Mesodermal cell (in vitro differentiated cells): Measurements from ENCODE around the gene ZC3H12A.

Experiments
- H3K27ac ChIP-seq: 2 replicates; pipeline ENCODE4 v1.7.0; 2013; ENCODE audit warnings: mild to moderate bottlenecking, low read depth, low read length, moderate library complexity; ENCODE audit not compliant: severe bottlenecking
- H3K36me3 ChIP-seq: 2 replicates; pipeline ENCODE4 v1.7.1; 2013; ENCODE audit warnings: mild to moderate bottlenecking, low read length, moderate library complexity; ENCODE audit not compliant: control insufficient read depth, insufficient read depth
- H3K4me1 ChIP-seq: one replicate; pipeline ENCODE4 v1.7.1; 2013; ENCODE audit warnings: mild to moderate bottlenecking, low read length; ENCODE audit not compliant: insufficient read depth, control insufficient read depth, poor library complexity, severe bottlenecking
- H3K4me3 ChIP-seq: 2 replicates; pipeline ENCODE4 v1.7.0; 2013; ENCODE audit warnings: low read length, control low read depth, mild to moderate bottlenecking; ENCODE audit not compliant: insufficient read depth, poor library complexity, severe bottlenecking; ENCODE audit errors: extremely low read depth
- H3K9me3 ChIP-seq: 2 replicates; pipeline ENCODE4 v1.7.1; 2013; ENCODE audit warnings: mild to moderate bottlenecking, low read length, moderate library complexity; ENCODE audit not compliant: control insufficient read depth
- WGBS, 2 experiments: methylation state at CpG; one replicate each; pipeline ENCODE4 v1.1.5; 2013; ENCODE audit warnings: missing lambda C conversion rate in 2 of 2; ENCODE audit not compliant: insufficient coverage in 2 of 2; 5-methylcytosine and 5-hydroxymethylcytosine counted together

ZC3H12A gene

GRCh38 chr1:37438869-37439343, 35.5 kb upstream of the ZC3H12A start:
- Histone ChIP-seq H3K4me1 (no peaks in the 10 kb centered on the region), H3K27ac (no peak overlapping the region), H3K4me3 (no peak overlapping the region), H3K9me3 (no peaks in the 10 kb centered on the region), H3K36me3 (no peaks in the 10 kb centered on the region)
- WGBS, 2 experiments: 49 to 56% methylated on average over 2 to 4 of the region's 4 CpGs

GRCh38 chr1:37439349-37439995, 34.9 kb upstream of the ZC3H12A start:
- Histone ChIP-seq H3K9me3 (no peaks in the 10 kb centered on the region), H3K4me3 (no peak overlapping the region), H3K36me3 (no peaks in the 10 kb centered on the region), H3K4me1 (no peaks in the 10 kb centered on the region), H3K27ac (no peak overlapping the region)
- no CpG with 5 or more reads among the region's 2 CpGs for WGBS, 2 experiments

GRCh38 chr1:37441490-37441889, 32.9 kb upstream of the ZC3H12A start:
- Histone ChIP-seq H3K9me3 (no peaks in the 10 kb centered on the region), H3K4me1 (no peaks in the 10 kb centered on the region), H3K4me3 (no peak overlapping the region), H3K36me3 (no peaks in the 10 kb centered on the region), H3K27ac (no peak overlapping the region)
- 86 to 95% methylated on average over 9 to 10 of the region's 10 CpGs for WGBS, 2 experiments

- Histone ChIP-seq H3K9me3 (no peaks in the 10 kb centered on the region), H3K36me3 (no peaks in the 10 kb centered on the region), H3K4me3 (no peak overlapping the region), H3K4me1 (no peaks in the 10 kb centered on the region), H3K27ac (no peak overlapping the region)
- WGBS, 2 experiments: 73 to 77% methylated on average over 4 of the region's 4 CpGs
Observed at GRCh38 chr1:37442139-37442538, 32.2 kb upstream of the ZC3H12A start.

- whole genome bisulfite sequencing, 2 experiments: 72 to 100% methylated on average over 2 of the region's 2 CpGs
- Histone ChIP-seq H3K4me3 (no peak overlapping the region), H3K9me3 (no peaks in the 10 kb centered on the region), H3K4me1 (no peaks in the 10 kb centered on the region), H3K27ac (no peak overlapping the region), H3K36me3 (no peaks in the 10 kb centered on the region)
Observed at GRCh38 chr1:37442644-37443043, 31.7 kb upstream of the ZC3H12A start.

- WGBS, 2 experiments: 89 to 93% methylated on average over 3 to 4 of the region's 6 CpGs
- Histone ChIP-seq H3K36me3 (no peaks in the 10 kb centered on the region), H3K4me1 (no peaks in the 10 kb centered on the region)
Observed at GRCh38 chr1:37446874-37447273, 27.5 kb upstream of the ZC3H12A start.

GRCh38 chr1:37448185-37448584, 26.2 kb upstream of the ZC3H12A start:
- Histone ChIP-seq H3K4me1 (no peaks in the 10 kb centered on the region), H3K9me3 (no peaks in the 10 kb centered on the region), H3K36me3 (no peaks in the 10 kb centered on the region), H3K4me3 (no peak overlapping the region), H3K27ac (no peak overlapping the region)
- 53 to 63% methylated on average over 2 of the region's 2 CpGs for WGBS, 2 experiments

More at GRCh38 chr1:37446874-37447273, 27.5 kb upstream of the ZC3H12A start:
- H3K4me3 ChIP-seq: no peak overlapping the region
- H3K9me3 ChIP-seq: no peaks in the 10 kb centered on the region
- H3K27ac ChIP-seq: no peak overlapping the region

GRCh38 chr1:37448691-37449417, 25.5 kb upstream of the ZC3H12A start:
- Histone ChIP-seq H3K4me3 (no peak overlapping the region), H3K36me3 (no peaks in the 10 kb centered on the region), H3K27ac (no peak overlapping the region), H3K4me1 (no peaks in the 10 kb centered on the region), H3K9me3 (no peaks in the 10 kb centered on the region)
- 73 to 80% methylated on average over 11 to 12 of the region's 15 CpGs for WGBS, 2 experiments

- H3K27ac ChIP-seq: no peak overlapping the region
- H3K4me1 ChIP-seq: no peaks in the 10 kb centered on the region
- H3K36me3 ChIP-seq: no peaks in the 10 kb centered on the region
- no peaks in the 10 kb centered on the region for H3K9me3 ChIP-seq
- H3K4me3 ChIP-seq: no peak overlapping the region
- WGBS, 2 experiments: 38 to 63% methylated on average over 3 to 5 of the region's 5 CpGs
Observed at GRCh38 chr1:37449936-37450335, 24.4 kb upstream of the ZC3H12A start.

- H3K4me1 ChIP-seq: no peaks in the 10 kb centered on the region
- no peaks in the 10 kb centered on the region for H3K9me3 ChIP-seq
- H3K36me3 ChIP-seq: no peaks in the 10 kb centered on the region
- H3K27ac ChIP-seq: no peak overlapping the region
- no peak overlapping the region for H3K4me3 ChIP-seq
- WGBS, 2 experiments: 40 to 63% methylated on average over 1 to 4 of the region's 6 CpGs
Observed at GRCh38 chr1:37452416-37452815, 22.0 kb upstream of the ZC3H12A start.

- no peak overlapping the region for H3K4me3 ChIP-seq
- WGBS, 2 experiments: 91 to 95% methylated on average over 4 to 5 of the region's 7 CpGs
- H3K36me3 ChIP-seq: no peaks in the 10 kb centered on the region
- no peak overlapping the region for H3K27ac ChIP-seq
- no peaks in the 10 kb centered on the region for H3K4me1 ChIP-seq
- H3K9me3 ChIP-seq: no peaks in the 10 kb centered on the region
Observed at GRCh38 chr1:37453647-37454046, 20.7 kb upstream of the ZC3H12A start.
